Fibroblast of lung (primary cell): Measurements from ENCODE around the gene NRCAM. TPM values are rescaled to one million over a fixed set of nuclear protein-coding genes. Genes with fewer than 3 reads are reported as not detected.
A peak's percentile ranks its signal among the peaks of the same experiment; 100 is the strongest.

Experiments used
- DNase-seq, 2 donors: peaks; one replicate each; pipeline versions ENCODE4 v3.0.0 to v3.0.0-alpha.2; 2010; ENCODE audit warnings: low read depth in 2 of 2
- H2AFZ ChIP-seq: 2 replicates; pipeline ENCODE4 v1.5.1; 2012; ENCODE audit warnings: low read length, control low read depth, inconsistent platforms
- H3K27ac ChIP-seq: 2 replicates; pipeline ENCODE4 v1.5.1; 2011; ENCODE audit warnings: low read length, control low read depth; ENCODE audit not compliant: insufficient read depth
- H3K27me3 ChIP-seq: 2 replicates; pipeline ENCODE4 v1.5.1; 2011; ENCODE audit warnings: mild to moderate bottlenecking, low read length; ENCODE audit not compliant: control insufficient read depth, insufficient read depth
- H3K36me3 ChIP-seq: 2 replicates; pipeline ENCODE4 v1.5.1; 2011; ENCODE audit warnings: low read length; ENCODE audit not compliant: control insufficient read depth, insufficient read depth
- H3K4me1 ChIP-seq: 2 replicates; pipeline ENCODE4 v1.5.1; 2011; ENCODE audit warnings: low read length; ENCODE audit not compliant: control insufficient read depth, insufficient read depth; ENCODE audit errors: extremely low read depth
- H3K4me2 ChIP-seq: 2 replicates; pipeline ENCODE4 v1.5.1; 2011; ENCODE audit warnings: low read length, control low read depth; ENCODE audit not compliant: insufficient read depth; ENCODE audit errors: extremely low read depth
- H3K4me3 ChIP-seq, 4 experiments: fragments of 200-600 bp in 1 of 4; sonication (generic) in 1 of 4; replicated peaks in 1 of 4; 2 replicates each; pipeline ENCODE4 v1.5.1; 2011 to 2016; ENCODE audit warnings: low read length in 4 of 4, low read depth in 3 of 4, mild to moderate bottlenecking in 3 of 4, control low read depth in 2 of 4, inconsistent platforms in 1 of 4, mixed read lengths in 1 of 4; ENCODE audit not compliant: insufficient read depth in 1 of 4; ENCODE audit errors: control extremely low read depth in 1 of 4
- H3K79me2 ChIP-seq: 2 replicates; pipeline ENCODE4 v1.5.1; 2012; ENCODE audit warnings: mild to moderate bottlenecking, low read length, inconsistent platforms; ENCODE audit not compliant: control insufficient read depth, insufficient read depth
- H3K9ac ChIP-seq: 2 replicates; pipeline ENCODE4 v1.5.1; 2011; ENCODE audit warnings: mild to moderate bottlenecking, low read length, control low read depth; ENCODE audit not compliant: insufficient read depth
- H3K9me3 ChIP-seq: 2 replicates; pipeline ENCODE4 v1.5.1; 2012; ENCODE audit warnings: low read depth, low read length; ENCODE audit not compliant: control insufficient read depth, insufficient read depth
- H4K20me1 ChIP-seq: 2 replicates; pipeline ENCODE4 v1.5.1; 2011; ENCODE audit warnings: low read length; ENCODE audit not compliant: control insufficient read depth, insufficient read depth; ENCODE audit errors: extremely low read depth
- CTCF ChIP-seq, 2 donors: IDR thresholded peaks in 1 of 2; conservative IDR thresholded peaks in 1 of 2; 1 replicate in 1 of 2; 2 replicates in 1 of 2; pipeline ENCODE4 v1.5.1; 2011 to 2012; ENCODE audit warnings: low read length in 2 of 2, control low read depth in 1 of 2, inconsistent platforms in 1 of 2, low read depth in 1 of 2, mild to moderate bottlenecking in 1 of 2
- EZH2 ChIP-seq: IDR thresholded peaks from 2 replicates; pipeline ENCODE4 v1.5.1; 2012; ENCODE audit warnings: low read length, control low read depth, mild to moderate bottlenecking; ENCODE audit errors: missing control alignments
- polyA plus RNA-seq, 2 donors: library from polyadenylated mRNA; depleted of rRNA in 1 of 2; stranded (reverse) in 1 of 2; unstranded in 1 of 2; fragments of >200 nt; gene quantifications; 2 replicates each; pipeline ENCODE4 v1.2.1, GENCODE V29; 2011 to 2012; ENCODE audit warnings: missing spikeins in 1 of 2
- total RNA-seq: library from RNA; depleted of rRNA; stranded (reverse); fragments of >200 nt; gene quantifications from 2 replicates; pipeline ENCODE4 v1.2.1, GENCODE V29; 2014

NRCAM gene
- total and polyA plus RNA-seq, 2 donors (not counting 1 experiment from before 2014, with no cell fraction given), result 2.1 to 2.2 TPM

- Histone ChIP-seq H3K4me3 (no peak overlapping the region), H3K27me3 (no peaks in the 10 kb centered on the region), H3K9me3 (no peaks in the 10 kb centered on the region), H3K79me2 (no peaks in the 10 kb centered on the region), H3K9ac (no peak overlapping the region), H3K36me3 (no peaks in the 10 kb centered on the region), H3K4me1 (no peaks in the 10 kb centered on the region), H3K27ac (no peak overlapping the region), H2AFZ (no peak overlapping the region), H4K20me1 (no peaks in the 10 kb centered on the region), H3K4me2 (no peak overlapping the region)
- TF ChIP-seq CTCF (conservative IDR thresholded peaks at IDR 0.05 in 1 of 2, IDR thresholded peaks at IDR 0.05 in 1 of 2; ENCODE audit: low read depth in 1 of 2, low read length in 2 of 2) (no peak), EZH2 (no peak)
- DNase-seq, result no peak
Measured at GRCh38 chr7:108171164-108171563, 285.1 kb downstream of the NRCAM start.

- H3K4me1 ChIP-seq, result no peaks in the 10 kb centered on the region
- H2AFZ ChIP-seq, result no peak overlapping the region
- H3K27ac ChIP-seq, result no peak overlapping the region
- H3K9ac ChIP-seq, result no peak overlapping the region
- TF ChIP-seq CTCF (conservative IDR thresholded peaks at IDR 0.05 in 1 of 2, IDR thresholded peaks at IDR 0.05 in 1 of 2; ENCODE audit: low read depth in 1 of 2, low read length in 2 of 2), result no peak
- no peak for TF ChIP-seq EZH2
- no peak overlapping the region for H3K4me3 ChIP-seq
- H3K79me2 ChIP-seq, result no peaks in the 10 kb centered on the region
- DNase-seq, result no peak
- H3K9me3 ChIP-seq, result no peaks in the 10 kb centered on the region
- H4K20me1 ChIP-seq, result no peaks in the 10 kb centered on the region
- H3K36me3 ChIP-seq, result no peaks in the 10 kb centered on the region
- H3K27me3 ChIP-seq, result no peaks in the 10 kb centered on the region
- no peak overlapping the region for H3K4me2 ChIP-seq
Measured at GRCh38 chr7:108170251-108170650, 286.0 kb downstream of the NRCAM start.

DNA sequence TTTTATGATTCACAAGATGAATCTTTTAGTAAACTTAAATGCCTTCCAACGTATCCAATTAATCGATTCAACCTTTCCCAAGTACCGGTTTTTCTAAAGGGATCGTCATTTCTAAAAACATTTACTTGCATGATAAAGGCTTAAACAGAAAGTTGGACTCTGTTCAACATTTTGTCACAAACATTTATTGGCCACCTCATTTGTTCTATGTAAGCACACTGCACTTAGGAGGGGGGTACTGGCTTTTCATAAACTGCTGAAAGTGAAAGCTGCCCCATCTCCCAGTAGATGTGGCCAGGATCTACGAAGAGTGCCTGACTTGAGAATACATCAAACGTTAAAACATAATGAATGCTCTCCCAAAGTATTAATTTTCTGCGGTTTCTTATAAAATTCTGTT is 288.8 kb downstream of the NRCAM start:
- Histone ChIP-seq H3K36me3 (no peaks in the 10 kb centered on the region), H4K20me1 (no peaks in the 10 kb centered on the region), H3K27me3 (no peaks in the 10 kb centered on the region), H2AFZ (peak overlapping the region; percentile 74), H3K79me2 (no peaks in the 10 kb centered on the region), H3K9ac (no peak overlapping the region), H3K4me3 (peak overlapping the region; percentile 32 to 61 (median 50)), H3K4me1 (no peaks in the 10 kb centered on the region), H3K9me3 (no peaks in the 10 kb centered on the region), H3K4me2 (peak overlapping the region; percentile 88), H3K27ac (no peak overlapping the region)
- TF ChIP-seq EZH2, result no peak
- no peak for TF ChIP-seq CTCF (conservative IDR thresholded peaks at IDR 0.05 in 1 of 2, IDR thresholded peaks at IDR 0.05 in 1 of 2; ENCODE audit: low read depth in 1 of 2, low read length in 2 of 2)
- peak; percentile 34 to 87 for DNase-seq
